ENCODE data around the gene AGBL5.

The AGBL5 gene

DNA sequence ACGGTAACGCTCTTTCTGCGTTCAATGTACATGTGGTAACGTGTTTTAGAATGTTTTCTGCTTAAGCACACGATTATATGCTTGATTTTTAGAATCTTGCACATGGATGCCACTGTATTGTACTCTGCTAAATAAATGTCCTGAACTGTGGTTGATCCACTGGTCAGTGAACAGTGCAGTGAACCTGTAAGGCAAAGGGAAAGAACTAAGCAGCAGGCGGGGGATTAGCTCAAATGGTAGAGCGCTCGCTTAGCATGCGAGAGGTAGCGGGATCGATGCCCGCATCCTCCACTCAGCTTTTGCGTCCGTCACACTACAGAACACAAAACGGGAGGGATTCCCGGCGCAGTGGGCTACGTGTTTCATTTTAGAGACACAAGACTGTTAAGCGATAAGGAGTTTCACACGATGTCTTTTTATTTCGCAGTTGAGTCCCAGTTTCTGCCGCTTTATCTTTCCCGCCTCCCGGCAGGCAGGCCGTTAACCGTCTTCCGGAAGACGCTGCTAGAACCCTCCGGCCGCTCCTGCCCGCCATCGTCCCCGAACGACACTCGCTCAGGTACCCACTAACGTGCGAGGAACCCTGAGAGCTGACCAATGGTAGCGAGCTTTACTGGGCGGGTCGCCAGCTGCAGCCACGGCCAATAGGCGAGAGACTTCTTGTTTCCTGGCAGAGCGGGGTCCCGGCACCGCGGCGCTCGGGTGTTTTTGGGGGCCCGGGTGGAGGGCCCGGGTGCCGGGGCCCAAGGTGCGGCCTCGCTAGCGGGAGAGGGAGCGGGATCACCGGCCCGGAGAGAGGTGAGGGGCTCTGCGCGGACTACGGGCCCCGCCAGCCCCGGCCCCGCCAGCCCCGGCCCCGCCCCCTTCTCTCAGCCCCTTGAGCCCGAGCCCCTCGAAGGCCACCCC lies at the start of gene AGBL5:
TSS of gene AGBL5 (plus strand) at position 673 of the 906 bp plus-strand sequence. CDS start 1,291 bp downstream, outside the sequence.
- in situ Hi-C loops (cut with MboI; ENCODE audit: low sequenced_read_pairs): no loop called here

GRCh38 chr2:27001950-27002349 lies 49.5 kb upstream of the AGBL5 start:
- in situ Hi-C loops (cut with MboI; ENCODE audit: low sequenced_read_pairs): no loop called here

DNA sequence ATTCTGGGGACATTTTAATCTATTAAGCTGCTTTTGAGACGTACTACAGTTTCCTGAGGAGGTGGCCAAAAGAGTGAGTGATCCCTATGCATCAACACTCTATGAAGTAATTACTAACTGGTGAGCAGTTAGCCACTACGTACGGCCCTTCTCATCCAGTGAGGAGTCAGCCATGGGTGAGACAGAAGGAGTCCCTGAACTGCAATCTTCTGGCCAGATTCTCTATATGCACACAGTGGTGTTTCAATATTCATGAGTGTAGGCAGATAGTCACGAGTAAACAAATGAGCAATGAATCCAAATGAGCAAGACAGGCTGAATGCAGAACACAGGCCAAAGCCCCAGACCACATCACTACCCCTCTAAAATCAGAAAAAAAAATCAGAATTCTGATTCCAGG lies 48.5 kb upstream of the AGBL5 start:
- in situ Hi-C loops (cut with MboI; ENCODE audit: low sequenced_read_pairs): no loop called here

DNA sequence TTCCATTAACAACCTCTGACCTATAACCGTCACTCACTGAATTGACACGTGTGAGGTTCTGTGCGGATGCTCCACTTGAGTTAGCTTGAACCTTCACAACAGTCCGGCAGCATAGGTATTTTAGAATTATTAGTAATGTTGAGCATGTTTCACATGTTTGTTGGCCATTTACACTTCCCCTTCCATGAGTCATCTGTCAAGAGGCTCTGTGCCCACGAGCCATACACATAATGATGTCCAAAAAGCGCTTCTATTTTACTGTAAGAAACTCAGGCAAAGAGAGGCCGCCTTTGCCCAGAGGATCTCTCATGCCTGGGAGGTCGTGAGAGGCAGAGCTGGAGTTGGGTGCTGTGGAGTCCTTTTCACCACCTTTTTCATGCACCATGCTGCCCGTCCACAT lies 47.6 kb upstream of the AGBL5 start:
- in situ Hi-C loops (cut with MboI; ENCODE audit: low sequenced_read_pairs): no loop called here

DNA sequence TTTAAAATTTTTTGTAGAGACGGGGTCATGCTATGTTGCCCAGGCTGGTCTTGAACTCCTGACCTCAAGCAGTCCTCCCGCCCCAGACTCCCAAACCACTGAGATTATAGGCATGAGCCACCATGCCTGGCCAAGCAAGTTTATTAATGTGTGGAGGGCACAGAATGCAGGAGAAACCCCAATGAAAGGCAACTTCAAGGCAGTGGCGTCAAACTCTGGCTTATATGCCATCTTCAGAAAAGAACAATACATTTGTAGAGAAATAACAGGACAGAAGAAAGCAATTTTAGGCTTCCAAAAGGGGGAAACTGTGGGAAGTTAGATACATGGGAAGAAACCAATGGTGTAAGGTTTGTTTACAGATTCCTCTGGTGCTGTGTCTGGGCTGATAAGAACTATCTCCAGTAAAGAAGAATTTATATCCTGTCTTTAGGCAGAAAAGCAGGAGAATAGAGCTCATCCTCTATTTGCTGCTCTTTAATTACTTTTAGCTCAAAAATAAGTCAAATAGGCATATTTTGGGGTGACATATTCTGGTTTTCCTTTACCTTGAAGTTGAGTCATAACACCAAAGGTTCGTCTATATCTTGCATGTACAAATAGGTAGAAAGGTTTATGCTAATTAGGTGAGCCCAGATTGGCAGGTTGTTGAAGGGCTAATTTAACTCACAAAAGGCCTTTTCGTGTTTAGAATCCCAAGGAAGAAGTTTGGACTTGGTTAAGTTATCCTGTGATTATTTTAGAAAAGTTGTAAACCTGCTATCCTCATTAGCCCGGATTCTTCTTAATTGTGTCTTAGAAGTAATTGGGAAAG lies 44.7 kb upstream of the AGBL5 start:
- in situ Hi-C loops (cut with MboI; ENCODE audit: low sequenced_read_pairs): no loop called here

DNA sequence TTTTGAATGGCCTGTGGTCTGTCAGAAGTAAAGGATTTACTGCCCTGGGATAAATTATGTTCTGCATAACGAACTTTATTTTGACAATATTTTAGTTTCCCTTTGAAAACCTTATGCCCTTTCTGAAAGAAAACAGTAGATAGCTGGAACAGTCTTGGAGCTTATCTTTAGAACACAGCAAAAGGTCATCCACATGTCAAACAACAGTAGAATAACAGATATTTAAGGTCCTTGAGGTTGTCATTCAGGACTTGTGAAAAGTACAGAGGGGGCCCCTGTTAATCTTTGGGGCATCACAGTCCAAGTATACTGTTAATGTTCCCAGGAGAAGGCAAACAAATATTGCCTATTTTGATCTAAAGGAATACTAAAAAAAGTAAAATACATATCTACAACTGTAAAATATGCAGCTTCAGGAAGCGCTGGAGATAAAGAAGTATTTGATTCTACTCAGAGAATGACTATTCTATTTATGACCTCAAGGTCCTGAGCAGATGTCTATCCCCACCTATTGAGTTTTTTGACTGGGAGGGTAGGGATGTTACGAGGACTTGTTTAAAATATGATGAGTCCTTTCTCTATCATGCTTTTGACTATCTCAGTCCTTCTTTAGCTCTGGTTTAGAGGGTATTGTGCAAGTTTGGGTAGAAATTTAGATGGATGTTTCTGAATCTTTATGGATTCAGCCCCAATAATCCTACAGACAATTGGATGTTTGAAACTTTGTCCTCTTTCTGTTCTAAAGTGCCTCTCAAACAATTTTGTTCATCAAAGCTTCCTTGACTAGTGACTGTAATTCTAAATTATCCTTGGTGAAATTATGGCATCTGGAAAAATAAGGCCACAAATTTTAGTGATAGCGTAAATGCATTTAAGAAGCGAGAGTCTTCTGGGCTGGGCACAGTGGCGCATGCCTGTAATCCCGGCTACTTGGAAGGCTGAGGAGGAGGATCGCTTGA lies 43.8 kb upstream of the AGBL5 start:
- in situ Hi-C loops (cut with MboI; ENCODE audit: low sequenced_read_pairs): no loop called here

DNA sequence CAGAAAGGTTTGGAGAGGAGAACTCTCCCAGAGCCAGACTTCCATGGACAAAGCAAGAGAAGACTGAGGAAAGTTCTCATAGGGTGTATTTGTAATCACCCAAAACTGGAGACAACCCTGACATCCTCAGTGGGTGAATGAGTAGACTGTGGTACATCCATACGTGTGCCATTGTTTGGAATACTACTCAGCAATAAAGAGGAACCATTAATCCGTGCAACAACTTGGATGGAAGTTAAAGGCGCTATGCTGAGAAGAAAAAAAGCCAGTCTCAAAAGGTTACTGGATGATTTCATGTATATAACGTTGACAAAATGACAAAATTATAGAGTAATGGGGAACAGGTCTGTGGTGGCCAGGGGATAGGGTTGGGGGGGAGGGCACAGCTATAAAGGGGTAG lies 42.8 kb upstream of the AGBL5 start:
- in situ Hi-C loops (cut with MboI; ENCODE audit: low sequenced_read_pairs): no loop called here

- in situ Hi-C loops (cut with MboI; ENCODE audit: low sequenced_read_pairs): no loop called here
Measured at GRCh38 chr2:27009083-27009482, 42.4 kb upstream of the AGBL5 start.

GRCh38 chr2:27009716-27010115 lies 41.8 kb upstream of the AGBL5 start:
- in situ Hi-C loops (cut with MboI; ENCODE audit: low sequenced_read_pairs): loop anchor here (10.0 kb wide), 1 partner anchor 45 kb away; no protein-coding TSS in a partner anchor

- in situ Hi-C loops (cut with MboI; ENCODE audit: low sequenced_read_pairs): loop anchor here (10.0 kb wide), 1 partner anchor 45 kb away; no protein-coding TSS in a partner anchor
Measured at GRCh38 chr2:27010139-27010538, 41.3 kb upstream of the AGBL5 start.

- in situ Hi-C loops (cut with MboI; ENCODE audit: low sequenced_read_pairs): loop anchor here (10.0 kb wide), 1 partner anchor 49 kb away; no protein-coding TSS in a partner anchor
Measured at GRCh38 chr2:27013738-27014137, 37.7 kb upstream of the AGBL5 start.

DNA sequence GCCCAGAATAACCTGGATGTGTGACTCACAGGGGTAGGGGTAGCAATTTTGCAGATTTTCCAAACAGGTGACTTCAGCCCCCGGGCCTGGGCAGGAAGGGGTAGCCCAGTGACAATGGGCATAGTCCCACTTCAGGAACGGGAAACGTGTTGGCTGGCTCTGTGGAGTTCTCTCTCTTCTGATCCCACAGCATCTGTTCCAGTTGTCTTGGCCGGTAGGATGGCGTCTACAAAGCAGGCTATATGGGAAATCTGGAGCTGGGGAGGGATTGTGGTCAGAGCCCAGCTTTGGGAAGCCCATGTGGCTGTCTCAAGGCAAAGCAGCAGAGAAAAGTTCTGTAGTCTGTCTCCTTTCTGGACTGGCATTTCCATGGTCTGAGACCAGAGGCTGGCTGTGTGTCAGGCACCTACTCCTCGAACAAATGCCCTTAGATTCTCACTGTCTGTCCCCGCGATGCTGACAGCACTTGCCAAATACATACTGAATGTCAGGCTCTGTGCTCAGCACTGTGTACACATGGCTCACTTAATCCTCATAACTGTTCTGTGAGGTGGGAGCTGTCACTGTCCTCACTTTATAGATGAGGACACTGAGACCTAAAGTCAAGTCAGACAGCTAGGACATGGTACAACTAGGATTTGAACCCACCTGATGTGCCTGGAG lies 36.6 kb upstream of the AGBL5 start:
- in situ Hi-C loops (cut with MboI; ENCODE audit: low sequenced_read_pairs): loop anchor here (10.0 kb wide), 1 partner anchor 50 kb away; no protein-coding TSS in a partner anchor

GRCh38 chr2:27016801-27017325 lies 34.6 kb upstream of the AGBL5 start:
- in situ Hi-C loops (cut with MboI; ENCODE audit: low sequenced_read_pairs): loop anchor here (10.0 kb wide), 1 partner anchor 52 kb away; no protein-coding TSS in a partner anchor

DNA sequence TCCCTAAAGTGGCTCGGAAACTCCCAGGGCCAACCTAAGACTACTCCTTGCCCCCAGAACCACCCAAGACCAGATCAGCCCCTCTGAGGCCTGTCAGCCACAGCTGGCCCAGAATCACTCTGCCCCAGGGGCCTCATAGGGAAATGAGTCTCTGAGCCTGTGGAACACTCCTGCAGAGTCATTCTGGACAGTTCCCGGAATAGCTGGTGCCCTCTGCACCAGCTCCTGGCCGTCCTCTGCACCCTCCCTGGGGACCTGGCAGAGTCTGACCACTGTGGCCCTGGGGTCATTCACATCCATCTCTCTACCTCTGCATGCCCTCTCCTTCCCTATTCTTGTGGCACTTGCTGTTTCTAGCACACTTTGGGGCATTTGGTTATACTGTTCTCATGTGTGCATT lies 33.3 kb upstream of the AGBL5 start:
- in situ Hi-C loops (cut with MboI; ENCODE audit: low sequenced_read_pairs): loop anchor here (10.0 kb wide), 1 partner anchor 53 kb away; no protein-coding TSS in a partner anchor

DNA sequence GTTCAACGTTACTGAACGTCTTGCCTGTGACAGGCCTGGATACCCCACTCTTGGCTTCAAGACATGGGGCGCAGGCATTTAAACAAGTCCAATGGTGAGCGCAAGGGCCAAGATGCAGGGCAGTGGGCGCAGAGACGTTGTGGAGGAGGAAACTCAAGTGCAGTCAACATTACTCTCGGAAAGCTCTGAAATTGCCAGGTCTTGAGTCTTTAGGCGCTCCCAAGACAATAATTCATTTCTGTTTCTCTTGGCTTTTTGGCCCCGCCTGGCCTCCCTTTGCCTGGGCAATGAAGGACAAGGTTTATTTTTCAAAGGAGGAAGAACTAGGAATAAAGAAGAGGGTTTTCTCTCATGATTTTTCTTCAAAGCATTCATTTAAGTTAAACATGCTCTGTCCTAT lies 32.0 kb upstream of the AGBL5 start:
- in situ Hi-C loops (cut with MboI; ENCODE audit: low sequenced_read_pairs): loop anchor here (10.0 kb wide), 1 partner anchor 55 kb away; no protein-coding TSS in a partner anchor

- in situ Hi-C loops (cut with MboI; ENCODE audit: low sequenced_read_pairs): loop anchor here (10.0 kb wide), 1 partner anchor 55 kb away; no protein-coding TSS in a partner anchor
Measured at GRCh38 chr2:27019931-27020855, 31.3 kb upstream of the AGBL5 start.

DNA sequence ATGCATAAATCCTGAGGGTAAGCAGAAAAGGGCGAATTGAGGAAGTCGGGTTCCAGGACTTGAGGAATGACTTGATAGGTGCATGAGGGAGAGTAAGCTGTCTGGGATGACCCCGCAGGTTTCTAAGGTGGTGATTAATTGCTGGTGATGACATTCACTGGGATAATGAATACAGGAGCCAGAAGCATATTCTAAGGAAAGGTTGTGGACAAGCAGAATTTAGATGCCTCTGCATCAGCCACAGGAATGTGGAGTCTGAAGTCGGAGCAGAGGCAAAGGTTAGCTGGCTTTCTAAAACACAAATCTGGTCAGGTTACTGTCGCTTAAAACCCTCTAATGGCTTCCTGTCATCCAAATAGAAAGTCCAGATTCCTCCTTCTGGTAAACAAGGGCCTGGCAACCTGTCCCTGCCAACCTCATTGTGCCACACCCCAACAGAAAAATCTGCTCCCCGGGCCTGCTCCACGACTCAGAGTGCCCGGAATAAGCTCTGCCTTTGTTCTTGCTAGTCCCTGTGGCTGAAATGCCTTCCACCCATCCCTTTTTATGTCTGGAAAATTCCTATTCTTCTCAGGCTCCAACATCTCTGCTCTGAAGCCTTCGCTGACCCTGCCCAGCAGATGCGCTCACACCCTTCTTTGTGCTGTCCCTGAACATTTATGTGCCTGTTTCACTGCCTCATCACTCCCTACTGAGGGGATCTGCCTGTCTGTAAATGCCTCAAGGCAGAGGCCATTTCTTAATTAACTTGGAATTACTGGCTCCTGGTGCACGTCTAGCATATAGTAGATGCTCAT lies 30.0 kb upstream of the AGBL5 start:
- in situ Hi-C loops (cut with MboI; ENCODE audit: low sequenced_read_pairs): no loop called here

All from HL-60/S4 treated with phorbol 12-myristate 13-acetate at 8.2 ng/mL for 4 days and 3 days (cell line).